Endometrial microvascular endothelial cells (primary cell): ENCODE data around the gene KIAA0825. TPM values are rescaled to one million over a fixed set of nuclear protein-coding genes. Genes with fewer than 3 reads are reported as not detected.

Experiments used
- in situ Hi-C: cut with HindIII; loops from 2 replicates; pipeline ENCODE4 v1.10.0; 2017; ENCODE audit warnings: low sequenced_read_pairs, low pct_unique_long_range_greater_than_20kb; ENCODE audit errors: inconsistent ontology term
- total RNA-seq: library from RNA; depleted of rRNA; stranded (reverse); fragments of >200 nt; gene quantifications from one replicate; pipeline ENCODE4 v1.2.3, GENCODE V29; 2015; ENCODE audit errors: inconsistent ontology term

Gene KIAA0825
- total RNA-seq, 1 donor from 2014 or later = 0.46 TPM

DNA sequence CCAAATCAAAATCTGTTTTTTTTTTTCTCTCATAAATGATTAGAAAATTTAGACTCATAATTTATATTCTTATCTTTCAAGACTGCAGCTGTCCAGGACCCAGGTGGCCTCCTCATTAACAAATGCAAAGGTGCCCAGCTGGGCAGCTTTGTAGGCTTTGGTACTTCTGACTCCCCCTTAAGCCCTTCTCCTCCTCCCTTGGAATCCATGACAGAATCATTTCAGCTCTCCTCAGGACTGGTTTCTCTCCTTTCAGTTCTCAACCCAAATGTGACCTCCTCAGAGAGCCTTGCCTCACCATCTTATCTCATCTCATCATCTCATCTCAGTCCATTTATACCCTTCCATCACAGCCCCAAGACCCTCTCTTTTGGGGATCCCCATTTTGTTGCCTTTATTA, 221.7 kb downstream of the KIAA0825 start:
- in situ Hi-C loops = no loop called here

DNA sequence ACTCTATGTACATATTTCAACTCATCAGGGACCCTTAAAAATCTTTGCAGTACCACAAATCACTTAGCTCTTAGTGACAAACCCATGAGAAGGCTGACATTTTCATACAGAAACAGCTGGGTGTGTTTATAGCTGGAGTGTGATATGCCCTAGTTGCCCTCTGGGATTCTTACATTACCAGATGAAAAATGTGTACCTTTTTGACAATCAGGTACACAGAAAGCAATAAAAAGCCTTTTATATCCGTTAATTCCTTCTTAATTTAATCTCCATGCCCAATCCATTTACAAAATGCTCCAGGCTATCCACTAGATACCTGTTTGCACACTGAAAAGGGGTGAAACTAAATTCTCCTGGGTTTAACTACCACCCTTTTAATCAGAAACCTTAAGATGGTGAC, 222.9 kb downstream of the KIAA0825 start:
- in situ Hi-C loops = no loop called here

GRCh38 chr5:94391996-94392395, 226.4 kb downstream of the KIAA0825 start:
- in situ Hi-C loops = no loop called here

GRCh38 chr5:94389515-94389899, 228.9 kb downstream of the KIAA0825 start:
- in situ Hi-C loops = no loop called here

- in situ Hi-C loops = no loop called here
Measured at GRCh38 chr5:94388773-94389514, 229.5 kb downstream of the KIAA0825 start.

GRCh38 chr5:94385767-94386166, 232.6 kb downstream of the KIAA0825 start:
- in situ Hi-C loops = no loop called here

DNA sequence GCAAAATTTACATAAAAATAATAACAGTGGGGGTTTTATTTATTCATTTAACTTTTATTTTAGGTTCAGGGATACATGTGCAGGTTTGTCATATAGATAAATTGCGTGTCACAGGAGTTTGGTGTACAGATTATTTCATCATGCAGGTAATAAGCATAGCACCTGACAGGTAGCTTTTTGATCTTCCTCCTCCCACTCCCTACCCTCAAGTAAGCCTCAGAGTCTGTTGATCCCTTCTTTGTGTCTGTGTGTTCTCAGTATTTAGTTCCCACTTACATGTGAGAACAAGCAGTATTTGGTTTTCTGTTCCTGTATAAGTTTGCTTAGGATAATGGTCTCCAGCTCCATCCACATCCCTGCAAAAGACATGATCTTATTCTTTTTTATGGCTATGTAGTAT, 240.3 kb downstream of the KIAA0825 start:
- in situ Hi-C loops = no loop called here

GRCh38 chr5:94376672-94377345, 241.6 kb downstream of the KIAA0825 start:
- in situ Hi-C loops = no loop called here

DNA sequence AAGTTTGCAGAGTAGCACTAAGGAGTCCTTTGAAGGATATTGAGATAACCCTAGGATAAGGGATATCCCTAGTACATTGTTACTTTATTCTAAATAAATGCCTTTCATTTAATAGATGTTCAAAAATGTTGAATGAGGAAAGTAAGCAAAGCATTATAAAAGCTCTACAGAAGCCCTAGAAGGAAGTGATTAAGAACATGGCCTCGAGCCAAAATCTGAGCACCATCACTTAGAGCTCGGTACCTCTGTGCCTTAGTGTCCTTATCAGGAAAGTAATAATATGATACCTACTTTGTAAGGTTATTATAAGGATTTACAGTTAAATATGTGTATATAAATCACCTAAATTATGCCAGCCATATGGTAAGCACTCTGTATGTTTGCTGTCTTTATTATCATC, 242.6 kb downstream of the KIAA0825 start:
- in situ Hi-C loops = no loop called here

DNA sequence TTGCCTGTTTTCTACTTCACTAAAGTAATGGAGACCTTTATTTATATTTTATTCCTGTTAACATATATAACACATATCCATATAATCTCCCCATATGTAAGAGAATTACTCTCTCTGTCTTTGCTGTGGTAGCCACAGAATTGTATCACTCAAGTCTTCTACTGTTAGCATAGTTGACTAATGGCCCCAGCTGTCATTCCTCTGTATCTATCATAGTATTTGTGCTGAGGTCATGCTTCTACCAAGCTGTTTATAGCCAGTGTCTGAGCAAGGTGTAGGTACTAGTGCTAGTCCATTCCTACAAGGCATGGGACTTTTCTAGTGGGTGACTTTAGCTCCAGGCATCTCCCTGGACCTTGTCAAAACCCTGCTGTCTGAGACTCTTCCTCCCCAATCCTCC, 244.1 kb downstream of the KIAA0825 start:
- in situ Hi-C loops = no loop called here

- in situ Hi-C loops = no loop called here
Measured at GRCh38 chr5:94367900-94368299, 250.5 kb downstream of the KIAA0825 start.

DNA sequence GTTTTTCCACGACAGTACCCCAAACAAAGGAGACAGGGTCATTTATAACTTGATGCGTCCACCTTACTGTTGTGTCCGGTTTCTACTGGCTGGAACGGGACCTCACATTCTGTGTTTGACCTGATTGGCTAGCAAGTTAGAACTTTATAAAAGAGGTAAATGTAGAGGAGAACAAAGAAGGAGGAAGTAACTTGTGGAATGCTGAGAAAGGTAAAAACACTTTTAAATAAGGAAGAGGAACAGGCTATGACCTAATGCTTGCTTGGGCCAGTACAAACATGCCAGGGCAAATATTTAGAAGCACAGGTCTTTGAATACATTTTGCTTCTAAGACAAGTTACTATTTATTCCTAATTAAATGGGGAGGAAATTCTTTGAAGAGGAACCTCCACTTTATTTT, 251.6 kb downstream of the KIAA0825 start:
- in situ Hi-C loops = no loop called here

DNA sequence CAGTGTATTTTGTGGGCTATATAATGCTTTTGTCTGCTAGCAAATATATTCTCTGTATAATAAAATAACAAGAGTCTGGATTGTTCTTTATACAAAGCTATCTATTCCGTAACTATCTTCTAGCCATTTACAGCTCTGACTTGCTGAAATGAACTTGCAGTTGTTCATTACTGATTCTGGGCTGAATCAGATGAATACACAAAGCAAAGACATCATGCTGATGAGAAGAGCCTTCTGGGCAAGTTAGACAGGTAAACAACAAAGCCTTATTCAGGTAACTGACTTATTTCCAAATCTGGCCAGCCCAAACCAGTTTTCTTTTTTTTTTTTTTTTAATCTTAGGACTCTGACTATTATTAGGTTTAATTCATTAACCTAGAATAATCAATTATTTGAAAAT, 255.5 kb downstream of the KIAA0825 start:
- in situ Hi-C loops = no loop called here

DNA sequence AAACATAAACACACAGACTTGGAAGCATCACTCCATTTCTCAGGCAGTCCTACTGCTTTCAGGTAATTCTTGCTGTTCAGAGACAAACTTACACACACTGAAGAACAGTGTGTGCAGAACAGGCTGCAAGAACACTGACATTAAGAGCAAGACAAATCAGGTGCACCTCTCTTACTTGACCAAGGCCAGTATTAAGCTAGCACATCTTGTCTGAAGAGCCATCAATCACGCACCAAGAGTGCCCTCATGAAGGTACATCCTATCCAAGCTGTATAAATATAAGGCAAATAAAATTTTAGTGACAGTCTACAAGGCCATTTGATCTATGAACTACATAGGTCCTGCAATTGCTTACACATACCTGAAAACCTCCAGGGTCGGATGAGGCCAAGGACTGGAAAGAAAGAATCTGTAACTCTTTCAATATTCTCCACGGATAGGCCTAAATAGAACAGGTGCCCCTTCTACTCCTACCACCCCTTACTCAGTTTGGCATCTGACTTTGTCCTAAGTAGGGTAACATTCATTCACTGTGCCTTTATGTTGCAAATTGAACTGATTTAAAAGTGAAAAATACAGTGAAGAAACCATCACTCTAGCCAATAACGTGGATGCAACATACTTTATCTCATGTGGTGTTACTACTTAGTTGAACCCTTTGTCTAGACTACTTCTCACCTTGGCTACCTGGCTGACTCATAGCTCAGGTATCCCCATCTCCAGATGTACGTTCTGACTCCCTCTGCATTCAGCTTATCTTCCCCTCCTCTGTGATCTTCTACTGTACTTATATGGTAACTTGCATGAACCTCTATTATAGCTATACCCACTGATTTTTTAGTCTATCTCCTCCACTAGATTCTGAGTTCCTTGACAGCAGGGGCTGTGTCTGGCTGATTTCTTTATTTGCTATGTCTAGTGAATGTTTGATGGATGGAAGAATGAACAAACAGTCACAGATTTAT, 256.3 kb downstream of the KIAA0825 start:
- in situ Hi-C loops = no loop called here

DNA sequence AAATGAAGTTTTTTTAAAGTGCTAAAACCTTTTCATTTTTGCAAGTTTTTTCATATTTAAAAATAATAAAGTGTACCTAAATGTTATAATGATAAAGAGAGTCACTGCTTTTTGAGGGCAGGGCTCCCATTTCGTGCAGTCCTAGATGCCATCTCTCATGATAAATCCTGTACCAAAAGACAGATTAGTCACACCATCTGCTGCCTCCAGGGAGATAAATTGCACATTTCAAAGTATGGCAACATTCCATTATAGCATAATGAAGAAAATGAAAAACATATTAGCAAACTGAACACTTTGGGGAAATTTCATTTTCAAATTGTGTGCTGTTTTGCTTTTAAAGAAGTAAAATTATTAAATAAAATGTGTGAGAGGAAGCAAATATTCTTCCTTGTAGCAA, 257.2 kb downstream of the KIAA0825 start:
- in situ Hi-C loops = no loop called here

GRCh38 chr5:94360382-94361130, 257.8 kb downstream of the KIAA0825 start:
- in situ Hi-C loops = no loop called here

GRCh38 chr5:94359880-94360279, 258.5 kb downstream of the KIAA0825 start:
- in situ Hi-C loops = no loop called here

DNA sequence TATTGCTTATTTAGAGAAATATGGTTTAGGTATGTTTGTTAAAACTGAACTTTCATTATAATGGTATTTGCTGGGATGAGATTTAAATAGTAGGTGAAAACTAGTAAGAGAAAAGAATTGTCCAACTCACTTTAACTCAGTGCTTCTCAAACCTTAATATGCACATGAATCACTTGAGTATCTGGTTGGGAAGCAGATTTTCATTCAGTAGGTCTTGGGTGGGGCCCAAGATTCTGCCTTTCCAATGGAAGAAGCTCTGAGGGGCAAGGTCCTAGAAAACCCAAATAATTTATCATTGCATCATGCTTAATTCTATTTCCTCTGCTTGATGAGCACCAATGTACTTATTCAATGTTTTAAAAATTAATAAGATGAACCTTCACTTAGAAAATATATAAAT, 262.6 kb downstream of the KIAA0825 start:
- in situ Hi-C loops = no loop called here
